H1 (cell line): ENCODE data around the gene MUC2. TPM values are rescaled to one million over a fixed set of nuclear protein-coding genes. Genes with fewer than 3 reads are reported as not detected.

ENCODE experiments used
- CTCF ChIA-PET: fragments of 300-600 bp; sonication (Branson Sonifier 250); formaldehyde crosslinking; loops from one replicate; lab custom pipeline; 2021; ENCODE audit not compliant: partially characterized antibody; lab: Charles Lee
- POLR2A ChIA-PET: fragments of 300-600 bp; sonication (Branson Sonifier 250); formaldehyde crosslinking; loops from one replicate; lab custom pipeline; 2021; ENCODE audit warnings: inconsistent platforms; ENCODE audit not compliant: partially characterized antibody; lab: Charles Lee
- DNase-seq, 2 experiments: peaks; one replicate each; pipeline versions ENCODE4 v3.0.0 to v3.0.0-alpha.2; 2010 to 2022; ENCODE audit warnings: low spot score in 2 of 2, low read depth in 1 of 2, mixed read lengths in 1 of 2
- FAIRE-seq: peaks from 2 replicates; lab custom pipeline; 2011; peaks lifted over from hg19 to GRCh38; lab: Jason Lieb, UNC
- H2AFZ ChIP-seq: 2 replicates; pipeline ENCODE4 v1.8.1; 2012; ENCODE audit warnings: low read length, inconsistent platforms
- H2AK5ac ChIP-seq: 2 replicates; pipeline ENCODE4 v1.6.1; 2013; ENCODE audit warnings: low read depth, low read length
- H2BK120ac ChIP-seq: replicated peaks from 2 replicates; pipeline ENCODE3; 2013; ENCODE audit warnings: low read depth, low read length, inconsistent platforms
- H2BK12ac ChIP-seq: 2 replicates; pipeline ENCODE4 v1.6.1; 2013; ENCODE audit warnings: low read depth, low read length
- H2BK15ac ChIP-seq: 2 replicates; pipeline ENCODE4 v1.6.1; 2013; ENCODE audit warnings: low read length
- H2BK20ac ChIP-seq: 2 replicates; pipeline ENCODE4 v1.6.1; 2013; ENCODE audit warnings: low read length
- H2BK5ac ChIP-seq: 2 replicates; pipeline ENCODE4 v1.6.1; 2013; ENCODE audit warnings: low read depth, low read length
- H3K14ac ChIP-seq: 2 replicates; pipeline ENCODE4 v1.6.1; 2013; ENCODE audit warnings: inconsistent platforms; ENCODE audit not compliant: insufficient read length
- H3K18ac ChIP-seq: 2 replicates; pipeline ENCODE4 v1.6.1; 2013; ENCODE audit warnings: low read length; ENCODE audit errors: extremely low read depth
- H3K23ac ChIP-seq: 2 replicates; pipeline ENCODE4 v1.6.1; 2013; ENCODE audit warnings: inconsistent platforms; ENCODE audit not compliant: insufficient read length
- H3K23me2 ChIP-seq: 2 replicates; pipeline ENCODE4 v1.6.1; 2013; ENCODE audit warnings: low read depth, low read length
- H3K27ac ChIP-seq: 2 replicates; pipeline ENCODE4 v1.6.1; 2011; ENCODE audit warnings: low read depth, low read length, inconsistent platforms
- H3K27me3 ChIP-seq, 4 experiments: replicated peaks in 1 of 4; 1 replicate in 1 of 4; 2 replicates in 3 of 4; pipeline versions ENCODE4 v1.6.1 to v1.8.1; 2011 to 2013; ENCODE audit warnings: low read length in 3 of 4, mild to moderate bottlenecking in 3 of 4, inconsistent platforms in 2 of 4, mixed read lengths in 2 of 4, moderate library complexity in 1 of 4; ENCODE audit not compliant: control insufficient read depth in 3 of 4, insufficient read depth in 3 of 4; ENCODE audit errors: extremely low read depth in 1 of 4
- H3K36me3 ChIP-seq, 4 experiments: 2 replicates each; pipeline versions ENCODE4 v1.6.1 to v1.8.1; 2011 to 2013; ENCODE audit warnings: mild to moderate bottlenecking in 4 of 4, low read length in 3 of 4, moderate library complexity in 2 of 4, control low read depth in 1 of 4, inconsistent platforms in 1 of 4; ENCODE audit not compliant: insufficient read depth in 4 of 4, control insufficient read depth in 2 of 4
- H3K4ac ChIP-seq: replicated peaks from 2 replicates; pipeline ENCODE3; 2013; ENCODE audit warnings: low read length, low read depth, mixed read lengths, inconsistent platforms; ENCODE audit not compliant: insufficient read length
- H3K4me1 ChIP-seq, 4 experiments: replicated peaks in 1 of 4; 1 replicate in 1 of 4; 2 replicates in 3 of 4; pipeline versions ENCODE4 v1.6.1 to v1.8.1; 2011 to 2013; ENCODE audit warnings: low read length in 3 of 4, inconsistent platforms in 2 of 4, mixed read lengths in 1 of 4; ENCODE audit not compliant: insufficient read depth in 4 of 4, control insufficient read depth in 3 of 4
- H3K4me2 ChIP-seq, 2 experiments: 2 replicates each; pipeline versions ENCODE4 v1.6.1 to v1.8.1; 2011 to 2013; ENCODE audit warnings: low read depth in 2 of 2, low read length in 2 of 2, control low read depth in 1 of 2, inconsistent platforms in 1 of 2, mild to moderate bottlenecking in 1 of 2; ENCODE audit not compliant: insufficient read depth in 1 of 2
- H3K4me3 ChIP-seq, 4 experiments: fragments of 200-600, 300-600 bp in 1 of 4; sonication (generic), shearing (Covaris generic), sonication (Bioruptor Twin) in 1 of 4; 2 replicates each; pipeline versions ENCODE4 v1.5.1 to v1.8.1; 2011 to 2016; ENCODE audit warnings: low read length in 4 of 4, low read depth in 3 of 4, control low read depth in 2 of 4, inconsistent platforms in 2 of 4, mild to moderate bottlenecking in 2 of 4, mixed read lengths in 1 of 4, moderate library complexity in 1 of 4; ENCODE audit not compliant: insufficient read depth in 2 of 4; ENCODE audit errors: extremely low read depth in 1 of 4
- H3K56ac ChIP-seq: replicated peaks from 2 replicates; pipeline ENCODE3; 2013; ENCODE audit warnings: low read depth, mild to moderate bottlenecking, mixed read lengths, low read length, inconsistent platforms; ENCODE audit not compliant: insufficient read length
- H3K79me1 ChIP-seq: 2 replicates; pipeline ENCODE4 v1.6.1; 2013; ENCODE audit warnings: low read depth, low read length, control low read depth
- H3K79me2 ChIP-seq, 2 experiments: 2 replicates each; pipeline versions ENCODE4 v1.6.1 to v1.8.1; 2012 to 2013; ENCODE audit warnings: low read length in 2 of 2, mild to moderate bottlenecking in 2 of 2, inconsistent platforms in 1 of 2; ENCODE audit not compliant: insufficient read depth in 2 of 2, control insufficient read depth in 1 of 2
- H3K9ac ChIP-seq, 4 experiments: replicated peaks in 1 of 4; 1 replicate in 1 of 4; 2 replicates in 3 of 4; pipeline versions ENCODE4 v1.6.1 to v1.8.1; 2011 to 2013; ENCODE audit warnings: low read depth in 3 of 4, low read length in 3 of 4, control low read depth in 2 of 4, mild to moderate bottlenecking in 2 of 4, moderate library complexity in 2 of 4, inconsistent platforms in 1 of 4; ENCODE audit errors: extremely low read depth in 1 of 4
- H3K9me3 ChIP-seq, 2 experiments: 2 replicates each; pipeline versions ENCODE4 v1.6.1 to v1.8.1; 2012 to 2013; ENCODE audit warnings: mild to moderate bottlenecking in 2 of 2, moderate library complexity in 2 of 2, control low read depth in 1 of 2, inconsistent platforms in 1 of 2, low read depth in 1 of 2, low read length in 1 of 2, mixed read lengths in 1 of 2; ENCODE audit not compliant: insufficient read depth in 2 of 2
- H4K20me1 ChIP-seq, 2 experiments: replicated peaks in 1 of 2; 2 replicates each; pipeline versions ENCODE3 to v1.8.1; 2011 to 2013; ENCODE audit warnings: inconsistent platforms in 2 of 2, low read length in 2 of 2, mild to moderate bottlenecking in 1 of 2; ENCODE audit not compliant: insufficient read depth in 2 of 2, control insufficient read depth in 1 of 2
- H4K5ac ChIP-seq: 2 replicates; pipeline ENCODE4 v1.6.1; 2013; ENCODE audit warnings: low read length, low read depth, mixed read lengths, inconsistent platforms; ENCODE audit not compliant: insufficient read length
- H4K8ac ChIP-seq: 2 replicates; pipeline ENCODE4 v1.8.0; 2013; ENCODE audit warnings: mild to moderate bottlenecking, moderate library complexity, low read length, inconsistent platforms; ENCODE audit not compliant: insufficient read depth; ENCODE audit errors: extremely low read depth
- H4K91ac ChIP-seq: replicated peaks from 2 replicates; pipeline ENCODE3; 2013; ENCODE audit warnings: low read length, mixed read lengths, inconsistent platforms; ENCODE audit not compliant: insufficient read length
- BRCA1 ChIP-seq: IDR thresholded peaks from 2 replicates; pipeline ENCODE4 v1.6.1; 2012; ENCODE audit warnings: low read depth, low read length, improper control_type of control experiment
- CBX5 ChIP-seq: fragments of 300-800, 300-1000 bp; sonication (generic); IDR thresholded peaks from 2 replicates; pipeline ENCODE4 v1.7.1; 2016; ENCODE audit warnings: antibody characterized with exemption, low read length, low read depth
- CREB1 ChIP-seq: IDR thresholded peaks from 2 replicates; pipeline ENCODE4 v1.6.1; 2012; ENCODE audit warnings: inconsistent platforms
- HDAC2 ChIP-seq, 2 experiments: fragments of 300-600 bp in 1 of 2; sonication (generic) in 1 of 2; IDR thresholded peaks; 2 replicates each; pipeline ENCODE4 v1.6.1; 2011 to 2012; ENCODE audit warnings: low read depth in 2 of 2, low read length in 2 of 2, mild to moderate bottlenecking in 2 of 2, moderate library complexity in 2 of 2, borderline replicate concordance in 1 of 2, inconsistent platforms in 1 of 2
- RFX5 ChIP-seq: IDR thresholded peaks from 2 replicates; pipeline ENCODE4 v1.6.1; 2011; ENCODE audit warnings: low read depth, low read length, improper control_type of control experiment, borderline replicate concordance
- SAP30 ChIP-seq: fragments of 300-600 bp; sonication (generic); IDR thresholded peaks from 2 replicates; pipeline ENCODE4 v1.7.1; 2012; ENCODE audit warnings: low read length, moderate library complexity, mild to moderate bottlenecking, inconsistent platforms; ENCODE audit not compliant: insufficient read depth, insufficient replicate concordance
- TBP ChIP-seq: IDR thresholded peaks from 2 replicates; pipeline ENCODE4 v1.6.1; 2011; ENCODE audit warnings: low read depth, low read length, improper control_type of control experiment
- WGBS, 2 experiments: shearing (Covaris generic) in 1 of 2; methylation state at CpG; one replicate each; pipeline versions ENCODE4 v1.1.6 to v1.1.7; 2013 to 2015; ENCODE audit warnings: low lambda C conversion rate in 2 of 2, mixed read lengths in 2 of 2, inconsistent platforms in 1 of 2, low coverage in 1 of 2, missing lambda C conversion rate in 1 of 2; ENCODE audit not compliant: insufficient replicate concordance in 2 of 2, insufficient coverage in 1 of 2, insufficient read length in 1 of 2; ENCODE audit errors: extremely low coverage in 1 of 2, missing lambda C conversion rate in 1 of 2; 5-methylcytosine and 5-hydroxymethylcytosine counted together
- polyA plus RNA-seq, 7 experiments: library from polyadenylated mRNA; depleted of rRNA in 3 of 7; stranded (reverse) in 5 of 7; unstranded in 2 of 7; fragments of >200 nt in 5 of 7; fragments of 200-250 nt in 2 of 7; gene quantifications; 1 replicate in 5 of 7; 2 replicates in 1 of 7; 4 replicates in 1 of 7; pipeline versions ENCODE4 v1.2.1 to v1.2.3, GENCODE V29; 2011 to 2013; ENCODE audit warnings: missing spikeins in 2 of 7, mixed read lengths in 2 of 7
- total RNA-seq: library from RNA; stranded (reverse); fragmentation: NEBNext Ultra II Directional; extraction: Animal tissue kit (Norgen Biotek cat#: 25700); gene quantifications from 2 replicates; pipeline ENCODE4 v1.2.1, GENCODE V29; 2021
- TF ChIP-seq, protein P1 (sequence below): IDR thresholded peaks from 2 replicates; pipeline ENCODE4 v1.6.1; 2012; ENCODE audit warnings: inconsistent platforms

MUC2 gene
- total and polyA plus RNA-seq, 2 of the 8 experiments (the other 6 are each of a cell fraction or from before 2014, with no cell fraction given): not detected

DNA sequence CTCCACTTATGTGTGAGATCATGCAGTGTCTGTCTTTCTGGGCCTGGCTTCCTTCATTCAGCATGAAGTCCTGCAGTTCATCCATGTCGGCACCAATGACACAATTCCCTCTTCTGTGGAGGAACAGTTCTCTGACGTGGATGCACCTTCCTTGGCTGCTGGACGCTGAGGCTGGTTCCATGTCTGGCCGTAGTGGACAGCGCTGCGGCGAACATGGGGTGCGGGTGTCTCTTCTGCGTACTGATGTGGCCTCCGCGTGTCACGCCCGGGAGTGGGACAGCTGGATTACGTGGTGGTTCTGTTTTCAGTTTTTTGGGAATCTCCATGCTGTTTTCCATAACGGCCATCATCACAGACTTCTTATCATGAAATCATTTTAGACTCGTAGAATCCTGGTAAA is 16.9 kb upstream of the MUC2 start:
- Histone ChIP-seq H2BK5ac (no peak overlapping the region), H2BK120ac (no peak overlapping the region), H4K20me1 (peaks cover 0 to 3% of the 10 kb centered on the region in 2 experiments), H2BK15ac (no peak overlapping the region), H3K18ac (no peak overlapping the region), H3K14ac (no peak overlapping the region), H4K8ac (no peak overlapping the region), H2BK12ac (no peak overlapping the region), H3K4ac (no peak overlapping the region), H4K5ac (no peak overlapping the region), H2AK5ac (no peak overlapping the region), H3K4me3 (no peak overlapping the region), H3K27me3 (no peaks in the 10 kb centered on the region), H3K4me1 (no peaks in the 10 kb centered on the region), H3K9ac (no peak overlapping the region), H3K4me2 (no peak overlapping the region), H3K23me2 (peaks cover 2% of the 10 kb centered on the region; the same call in 1 of the 2 replicates), H3K79me1 (no peaks in the 10 kb centered on the region), H3K9me3 (peaks cover 4 to 5% of the 10 kb centered on the region in 2 experiments; a peak in 2 of 4 replicates), H3K56ac (no peak overlapping the region), H2BK20ac (no peak overlapping the region), H3K27ac (no peak overlapping the region), H3K79me2 (no peaks in the 10 kb centered on the region), H4K91ac (no peak overlapping the region), H3K36me3 (no peaks in the 10 kb centered on the region), H2AFZ (no peak overlapping the region), H3K23ac (no peak overlapping the region)
- no peak for DNase-seq
- ChIA-PET POLR2A (no interaction called here), CTCF (interaction anchor here (1.3 kb wide), 1 partner anchor 44 kb away, joined by 3 read pairs; no protein-coding TSS in a partner anchor)
- FAIRE-seq: no peak
- TF ChIP-seq, protein P1, sequence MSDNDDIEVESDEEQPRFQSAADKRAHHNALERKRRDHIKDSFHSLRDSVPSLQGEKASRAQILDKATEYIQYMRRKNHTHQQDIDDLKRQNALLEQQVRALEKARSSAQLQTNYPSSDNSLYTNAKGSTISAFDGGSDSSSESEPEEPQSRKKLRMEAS: no peak
- TF ChIP-seq SAP30 (no peak), TBP (no peak), CBX5 (no peak), BRCA1 (no peak), CREB1 (no peak), HDAC2 (IDR thresholded peaks at IDR 0.05; ENCODE audit: borderline replicate concordance in 1 of 2, low read depth in 2 of 2, low read length in 2 of 2) (no peak), RFX5 (no peak)
- WGBS, 2 experiments: 94% methylated on average over 16 of the region's 16 CpGs; no CpG with 5 or more reads in 1 of the 2 experiments
